Sigmoid colon (tissue), 7 donors: ENCODE measurements around the gene HECA. TPM values are rescaled to one million over a fixed set of nuclear protein-coding genes. Genes with fewer than 3 reads are reported as not detected.

Source experiments
- DNase-seq: peaks from one replicate; pipeline ENCODE4 v3.0.0-alpha.2; 2019
- H3K27ac ChIP-seq, 4 donors: fragments of 200-600 bp; sonication (generic); one replicate each; pipeline ENCODE4 v1.5.1; 2016 to 2019; ENCODE audit warnings: mild to moderate bottlenecking in 1 of 4
- H3K27me3 ChIP-seq, 3 donors: fragments of 200-600 bp; sonication (generic); one replicate each; pipeline ENCODE4 v1.5.1; 2019; ENCODE audit warnings: mild to moderate bottlenecking in 1 of 3
- H3K36me3 ChIP-seq, 4 donors: fragments of 200-600 bp; sonication (generic); one replicate each; pipeline ENCODE4 v1.5.1; 2016 to 2019
- H3K4me1 ChIP-seq, 4 donors: fragments of 200-600 bp; sonication (generic); one replicate each; pipeline ENCODE4 v1.5.1; 2017 to 2019
- H3K4me3 ChIP-seq, 4 donors: fragments of 200-600 bp; sonication (generic); one replicate each; pipeline ENCODE4 v1.5.1; 2017 to 2019; ENCODE audit warnings: mild to moderate bottlenecking in 2 of 4, moderate library complexity in 1 of 4
- H3K9me3 ChIP-seq, 4 donors: fragments of 200-600 bp in 3 of 4; sonication (generic) in 3 of 4; one replicate each; pipeline versions ENCODE4 v1.5.1 to v1.6.1; 2013 to 2019
- CTCF ChIP-seq, 4 experiments: fragments of 450-650 bp in 3 of 4; fragments of 200-600 bp in 1 of 4; IDR thresholded peaks; one replicate each; pipeline ENCODE4 v1.5.1; 2016 to 2019; ENCODE audit warnings: antibody characterized with exemption in 4 of 4, mild to moderate bottlenecking in 3 of 4, moderate library complexity in 2 of 4
- EP300 ChIP-seq, 4 donors: sonication (generic); formaldehyde crosslinking; IDR thresholded peaks; one replicate each; pipeline ENCODE4 v1.6.1; 2017; ENCODE audit warnings: antibody characterized with exemption in 4 of 4
- POLR2A ChIP-seq, 2 donors: fragments of 450-650 bp; IDR thresholded peaks; one replicate each; pipeline ENCODE4 v1.6.1; 2016; ENCODE audit warnings: antibody characterized with exemption in 2 of 2, mild to moderate bottlenecking in 2 of 2, moderate library complexity in 2 of 2
- POLR2AphosphoS5 ChIP-seq, 4 donors: sonication (generic); formaldehyde crosslinking; IDR thresholded peaks; one replicate each; pipeline ENCODE4 v1.6.1; 2017; ENCODE audit warnings: antibody characterized with exemption in 4 of 4
- WGBS, 2 donors: extraction: QIAGEN DNeasy Blood & Tissue Kit; methylation state at CpG; one replicate each; pipeline ENCODE4 v1.1.7; 2013; 5-methylcytosine and 5-hydroxymethylcytosine counted together
- intact Hi-C: fragments of 100-400 bp; cut with DNase I; formaldehyde crosslinking; loops from one replicate; pipeline ENCODE4 v1.15.1; 2023
- polyA plus RNA-seq, 3 donors: library from polyadenylated mRNA; stranded (reverse); fragments of 200-250 nt; gene quantifications; one replicate each; pipeline ENCODE4 v1.2.3, GENCODE V29; 2013
- total RNA-seq, 4 donors: library from RNA; depleted of rRNA; stranded (reverse); fragments of >200 nt; gene quantifications; one replicate each; pipeline ENCODE4 v1.1.0, GENCODE V29; 2016
- donor health status: healthy with polysubstance abuse.
- donor health status: Bipolar disorder and iron deficiency.
- donor health status: healthy.

HECA gene
- total and polyA plus RNA-seq, 7 donors = 16.7 to 42.1 (median 33.5) TPM

GRCh38 chr6:139126255-139126654 lies 8.6 kb upstream of the HECA start:
- intact Hi-C loops = no loop called here
- 64 to 77% methylated on average over 3 of the region's 3 CpGs for whole genome bisulfite sequencing, 2 donors
- no peaks in the 10 kb centered on the region for H3K27me3 ChIP-seq
- H3K4me1 ChIP-seq = no peaks in the 10 kb centered on the region
- no peak overlapping the region for H3K4me3 ChIP-seq
- H3K27ac ChIP-seq = no peak overlapping the region
- H3K36me3 ChIP-seq = no peaks in the 10 kb centered on the region
- no peak for DNase-seq
- TF ChIP-seq POLR2A (IDR thresholded peaks at IDR 0.05) (no peak), EP300 (IDR thresholded peaks at IDR 0.05) (no peak), CTCF (IDR thresholded peaks at IDR 0.05) (no peak), POLR2AphosphoS5 (IDR thresholded peaks at IDR 0.05) (no peak)
- no peaks in the 10 kb centered on the region for H3K9me3 ChIP-seq

DNA sequence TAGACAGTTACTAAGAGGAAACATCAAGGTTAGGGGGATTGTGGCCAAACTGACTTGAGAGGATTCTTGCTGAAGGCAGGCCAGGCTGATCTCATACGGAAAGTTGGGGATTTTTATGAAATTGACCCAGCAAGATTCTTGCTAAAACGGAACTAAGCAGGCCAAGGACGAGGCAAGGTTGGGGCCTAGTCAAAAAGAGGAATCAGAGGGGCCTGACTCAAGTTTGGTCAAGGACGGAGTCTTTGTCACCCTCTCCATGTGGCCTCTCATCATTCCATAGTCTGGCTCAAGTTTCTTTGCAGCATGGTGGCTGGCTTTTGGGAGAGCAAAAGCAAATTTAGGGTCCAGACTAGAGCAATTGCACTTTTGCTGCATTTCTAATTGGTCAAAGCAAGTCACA lies 7.9 kb upstream of the HECA start:
- no peak for DNase-seq
- no peak overlapping the region for H3K4me3 ChIP-seq
- H3K27ac ChIP-seq = no peak overlapping the region
- WGBS, 2 donors = 87% methylated on average over 4 of the region's 4 CpGs
- H3K36me3 ChIP-seq = no peaks in the 10 kb centered on the region
- no peaks in the 10 kb centered on the region for H3K4me1 ChIP-seq
- no peaks in the 10 kb centered on the region for H3K9me3 ChIP-seq
- intact Hi-C loops = no loop called here
- TF ChIP-seq POLR2AphosphoS5 (IDR thresholded peaks at IDR 0.05) = no peak
- no peak for TF ChIP-seq CTCF (IDR thresholded peaks at IDR 0.05)
- no peaks in the 10 kb centered on the region for H3K27me3 ChIP-seq

GRCh38 chr6:139129284-139129683 lies 5.6 kb upstream of the HECA start:
- intact Hi-C loops = no loop called here
- Histone ChIP-seq H3K4me1 (peaks cover 0 to 6% (median 0%) of the 10 kb centered on the region in 4 donors), H3K27ac (no peak overlapping the region), H3K36me3 (no peaks in the 10 kb centered on the region), H3K4me3 (no peak overlapping the region), H3K9me3 (no peaks in the 10 kb centered on the region), H3K27me3 (no peaks in the 10 kb centered on the region)
- no peak for DNase-seq
- 88 to 98% methylated on average over 1 of the region's 1 CpG for WGBS, 2 donors
- no peak for TF ChIP-seq CTCF (IDR thresholded peaks at IDR 0.05)
- TF ChIP-seq POLR2A (IDR thresholded peaks at IDR 0.05) = no peak
- TF ChIP-seq POLR2AphosphoS5 (IDR thresholded peaks at IDR 0.05) = no peak
- no peak for TF ChIP-seq EP300 (IDR thresholded peaks at IDR 0.05)

DNA sequence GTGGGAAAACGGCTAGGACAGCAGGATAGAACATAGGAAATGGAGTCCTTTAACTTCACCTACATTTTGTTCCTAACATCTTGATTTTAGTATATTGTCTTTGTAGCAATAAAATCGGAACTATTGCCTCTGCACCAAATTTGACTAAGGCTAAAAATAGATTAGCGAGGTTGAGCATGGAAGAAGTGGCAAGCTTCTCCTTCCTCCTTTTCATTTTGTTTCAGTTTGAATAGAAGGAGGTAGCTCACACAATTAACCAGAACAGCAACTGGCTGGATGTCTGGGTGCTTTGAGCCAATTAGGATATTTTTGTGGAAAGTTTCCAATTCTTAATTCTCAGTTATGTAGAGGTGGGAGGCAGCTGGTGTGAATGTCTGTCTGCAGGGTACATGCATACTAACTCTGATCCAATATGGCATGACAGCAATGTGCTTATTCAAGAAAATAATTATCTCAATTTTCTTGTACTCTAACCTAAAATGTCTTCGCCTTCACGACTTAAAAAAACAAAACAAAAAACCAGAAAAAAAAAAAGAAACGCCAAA lies 3.1 kb upstream of the HECA start:
- no peak overlapping the region for H3K27ac ChIP-seq
- H3K27me3 ChIP-seq = no peaks in the 10 kb centered on the region
- intact Hi-C loops = loop anchor here (5.0 to 10.0 kb wide), 3 partner anchors 145 to 360 kb away; partner anchors contain the start of genes CCDC28A and REPS1
- H3K4me3 ChIP-seq = no peak overlapping the region
- no peaks in the 10 kb centered on the region for H3K36me3 ChIP-seq
- 66 to 74% methylated on average over 6 of the region's 6 CpGs for WGBS, 2 donors
- TF ChIP-seq CTCF (IDR thresholded peaks at IDR 0.05) (no peak), POLR2A (IDR thresholded peaks at IDR 0.05) (no peak), EP300 (IDR thresholded peaks at IDR 0.05) (no peak), POLR2AphosphoS5 (IDR thresholded peaks at IDR 0.05) (no peak)
- DNase-seq = no peak
- H3K4me1 ChIP-seq = peaks cover 0 to 13% (median 7%) of the 10 kb centered on the region in 4 donors
- no peaks in the 10 kb centered on the region for H3K9me3 ChIP-seq
